ENCODE data around the gene CREB3L1.

CREB3L1 gene

DNA sequence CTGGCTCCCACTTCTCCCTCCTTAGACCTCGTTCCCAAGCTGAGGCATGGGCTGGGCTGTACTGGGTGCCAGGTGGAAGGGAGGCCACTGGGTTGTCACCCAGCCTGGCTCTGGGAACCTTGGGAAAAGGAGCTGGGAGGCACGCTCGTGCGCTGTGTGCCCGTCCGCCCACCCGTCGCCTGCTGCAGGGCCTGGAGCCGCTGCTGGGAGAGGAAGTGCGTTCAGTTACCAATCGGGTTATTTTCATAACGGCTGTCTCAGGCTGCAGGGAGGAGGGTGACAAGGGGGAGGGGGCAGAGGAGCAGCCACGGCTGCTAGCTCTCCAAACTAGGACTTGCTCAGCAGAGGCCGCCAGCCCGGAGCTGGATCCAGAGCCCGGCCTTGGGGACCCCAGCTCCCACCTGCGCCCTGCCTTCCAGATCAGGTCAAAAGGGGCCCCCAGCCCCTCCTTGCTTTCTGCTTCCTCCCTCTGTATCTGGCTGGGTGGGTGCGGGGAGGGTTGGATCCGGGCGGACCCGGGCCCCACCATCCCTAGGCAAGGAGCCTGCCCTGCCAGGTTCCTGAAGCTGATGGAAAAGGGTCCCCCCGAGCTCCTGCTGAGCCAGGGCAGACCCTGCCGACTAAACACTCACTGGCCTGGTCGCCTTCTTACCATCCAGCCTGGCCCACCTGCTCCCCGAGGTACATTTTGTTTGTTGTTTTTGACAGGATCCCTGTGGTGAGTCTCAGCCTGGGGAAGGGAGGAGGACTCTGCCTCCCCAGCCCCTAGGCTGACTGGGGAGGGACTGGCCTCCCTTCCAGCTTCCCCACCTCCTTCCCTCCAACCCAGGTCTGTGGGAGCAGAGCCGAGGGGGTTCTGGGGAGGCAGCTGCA, 84.1 kb downstream of the CREB3L1 start:
- peaks cover 18% of the 10 kb centered on the region for H3K79me2 ChIP-seq
- H3K27me3 ChIP-seq (ENCODE audit: control insufficient read depth, insufficient read depth, low read length), result no peaks in the 10 kb centered on the region
- peak overlapping the region; percentile 97 for H3K27ac ChIP-seq
- no peaks in the 10 kb centered on the region for H3K9me3 ChIP-seq (ENCODE audit: control insufficient read depth, low read length)
- peak overlapping the region; percentile 73 for H2AFZ ChIP-seq
- H3K9ac ChIP-seq, result peak overlapping the region; percentile 11
- peaks cover 35% of the 10 kb centered on the region for H3K4me1 ChIP-seq
- H3K4me3 ChIP-seq (ENCODE audit: low read depth, low read length), result peak overlapping the region; percentile 29
- peak overlapping the region; percentile 74 for H3K4me2 ChIP-seq (ENCODE audit: low read length)
- H3K36me3 ChIP-seq (ENCODE audit: control insufficient read depth, insufficient read depth, low read length), result no peaks in the 10 kb centered on the region
- TF ChIP-seq, protein P1, sequence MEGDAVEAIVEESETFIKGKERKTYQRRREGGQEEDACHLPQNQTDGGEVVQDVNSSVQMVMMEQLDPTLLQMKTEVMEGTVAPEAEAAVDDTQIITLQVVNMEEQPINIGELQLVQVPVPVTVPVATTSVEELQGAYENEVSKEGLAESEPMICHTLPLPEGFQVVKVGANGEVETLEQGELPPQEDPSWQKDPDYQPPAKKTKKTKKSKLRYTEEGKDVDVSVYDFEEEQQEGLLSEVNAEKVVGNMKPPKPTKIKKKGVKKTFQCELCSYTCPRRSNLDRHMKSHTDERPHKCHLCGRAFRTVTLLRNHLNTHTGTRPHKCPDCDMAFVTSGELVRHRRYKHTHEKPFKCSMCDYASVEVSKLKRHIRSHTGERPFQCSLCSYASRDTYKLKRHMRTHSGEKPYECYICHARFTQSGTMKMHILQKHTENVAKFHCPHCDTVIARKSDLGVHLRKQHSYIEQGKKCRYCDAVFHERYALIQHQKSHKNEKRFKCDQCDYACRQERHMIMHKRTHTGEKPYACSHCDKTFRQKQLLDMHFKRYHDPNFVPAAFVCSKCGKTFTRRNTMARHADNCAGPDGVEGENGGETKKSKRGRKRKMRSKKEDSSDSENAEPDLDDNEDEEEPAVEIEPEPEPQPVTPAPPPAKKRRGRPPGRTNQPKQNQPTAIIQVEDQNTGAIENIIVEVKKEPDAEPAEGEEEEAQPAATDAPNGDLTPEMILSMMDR (IDR thresholded peaks at IDR 0.05), result no peak

DNA sequence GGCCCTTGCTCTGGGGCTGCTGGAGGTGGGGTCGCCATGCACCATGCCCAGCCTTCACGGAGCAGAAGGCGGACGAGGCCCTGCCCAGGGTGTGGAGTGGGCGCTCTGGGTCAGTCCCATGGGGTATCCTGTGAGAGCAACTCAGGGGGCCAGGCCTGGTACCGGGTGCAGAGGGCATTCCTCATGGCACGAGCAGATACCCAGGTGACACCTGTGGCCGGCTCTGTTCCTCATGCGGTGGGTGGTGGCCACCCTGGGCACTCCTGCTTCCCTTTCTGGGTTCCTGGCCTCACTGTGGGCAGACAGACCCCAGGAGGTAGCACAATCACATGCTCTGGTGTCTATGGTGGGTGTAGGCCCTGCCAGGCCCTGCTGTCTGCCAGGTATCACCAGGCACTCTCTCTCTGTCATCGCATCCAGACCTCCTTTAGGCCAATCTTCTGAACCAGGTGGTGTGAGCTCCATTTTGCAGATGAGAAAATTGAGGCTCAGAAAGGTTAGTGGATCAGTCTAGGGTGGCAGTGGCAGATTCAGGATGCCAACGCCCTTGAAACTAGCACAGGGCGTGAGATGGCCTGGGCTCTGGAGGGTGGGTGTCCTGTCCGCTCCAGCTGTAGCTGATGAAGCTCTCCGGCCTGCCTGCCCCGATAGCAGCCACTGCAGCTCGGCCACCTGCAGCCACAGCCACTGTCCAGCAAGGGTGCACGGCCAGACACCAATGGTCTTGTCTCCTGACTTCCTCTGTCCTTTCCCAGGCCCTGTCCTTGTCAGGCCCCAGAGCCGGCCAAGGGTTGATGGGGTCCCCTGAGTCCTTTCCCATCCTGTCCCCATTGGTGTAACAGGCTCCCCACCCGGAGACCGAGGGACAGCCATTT, 84.9 kb downstream of the CREB3L1 start:
- Histone ChIP-seq H3K9ac (no peak overlapping the region), H3K79me2 (peaks cover 18% of the 10 kb centered on the region), H2AFZ (peak overlapping the region; percentile 64), H3K36me3 (ENCODE audit: control insufficient read depth, insufficient read depth, low read length) (no peaks in the 10 kb centered on the region), H3K27me3 (ENCODE audit: control insufficient read depth, insufficient read depth, low read length) (no peaks in the 10 kb centered on the region), H3K27ac (peak overlapping the region; percentile 97), H3K4me3 (ENCODE audit: low read depth, low read length) (peak overlapping the region; percentile 27), H3K9me3 (ENCODE audit: control insufficient read depth, low read length) (no peaks in the 10 kb centered on the region), H3K4me1 (peaks cover 27% of the 10 kb centered on the region), H3K4me2 (ENCODE audit: low read length) (peak overlapping the region; percentile 74)
- TF ChIP-seq, protein P1 (IDR thresholded peaks at IDR 0.05), result no peak

DNA sequence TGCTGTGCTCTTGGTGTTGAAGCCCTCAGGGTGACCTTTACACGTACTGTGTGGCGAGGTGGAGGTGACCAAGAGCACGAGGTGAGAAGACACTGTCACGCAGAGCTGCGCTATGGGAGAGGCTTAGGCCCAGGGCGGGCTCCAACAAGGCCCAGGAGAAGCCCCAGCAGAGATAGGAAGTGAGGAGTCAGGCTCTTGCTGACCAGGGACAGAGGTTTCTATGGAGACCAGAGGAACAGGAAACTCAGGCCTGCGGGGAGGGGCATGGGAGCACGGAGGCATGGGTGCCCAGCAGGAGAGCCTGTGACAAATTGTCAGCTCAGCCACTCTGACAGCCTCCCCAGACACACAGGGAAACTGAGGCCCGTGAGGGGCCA, 85.6 kb downstream of the CREB3L1 start:
- H3K4me3 ChIP-seq (ENCODE audit: low read depth, low read length), result peak overlapping the region; percentile 27
- H2AFZ ChIP-seq, result peak overlapping the region; percentile 64
- TF ChIP-seq, protein P1 (IDR thresholded peaks at IDR 0.05), result no peak
- H3K79me2 ChIP-seq, result peaks cover 18% of the 10 kb centered on the region
- peak overlapping the region; percentile 97 for H3K27ac ChIP-seq
- no peaks in the 10 kb centered on the region for H3K9me3 ChIP-seq (ENCODE audit: control insufficient read depth, low read length)
- peak overlapping the region; percentile 74 for H3K4me2 ChIP-seq (ENCODE audit: low read length)
- no peaks in the 10 kb centered on the region for H3K36me3 ChIP-seq (ENCODE audit: control insufficient read depth, insufficient read depth, low read length)
- H3K4me1 ChIP-seq, result peaks cover 25% of the 10 kb centered on the region
- H3K27me3 ChIP-seq (ENCODE audit: control insufficient read depth, insufficient read depth, low read length), result no peaks in the 10 kb centered on the region
- H3K9ac ChIP-seq, result no peak overlapping the region

DNA sequence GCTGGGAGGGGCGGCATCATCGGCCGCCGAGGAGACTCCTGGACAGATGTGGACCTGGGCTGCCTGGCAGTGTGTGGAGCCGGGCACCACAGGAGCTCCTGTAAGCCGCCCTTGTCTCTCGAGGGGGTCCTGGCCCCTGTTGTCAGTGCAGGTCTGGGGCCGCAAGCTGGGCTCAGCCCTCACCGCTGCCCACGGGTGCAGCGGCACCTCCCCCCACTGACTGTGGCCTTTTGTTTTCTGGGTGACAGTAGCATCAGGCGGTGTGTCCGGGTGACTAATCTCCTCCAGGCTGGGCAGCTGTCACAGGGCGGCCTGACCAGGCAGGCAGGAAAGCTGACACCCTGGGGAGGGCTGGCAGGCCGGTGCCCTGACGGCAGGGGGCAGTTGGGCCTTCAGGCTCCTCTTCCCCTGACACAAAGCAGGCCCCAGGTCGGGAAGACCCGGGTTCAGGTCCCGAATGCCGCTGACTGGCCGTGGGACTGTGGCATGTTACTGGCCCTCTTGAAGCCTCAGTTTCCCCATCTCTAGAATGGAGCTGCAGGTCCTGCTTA, 86.1 kb downstream of the CREB3L1 start:
- Histone ChIP-seq H3K79me2 (peaks cover 18% of the 10 kb centered on the region), H3K27me3 (ENCODE audit: control insufficient read depth, insufficient read depth, low read length) (no peaks in the 10 kb centered on the region), H3K36me3 (ENCODE audit: control insufficient read depth, insufficient read depth, low read length) (no peaks in the 10 kb centered on the region), H3K4me1 (peaks cover 25% of the 10 kb centered on the region), H3K9me3 (ENCODE audit: control insufficient read depth, low read length) (no peaks in the 10 kb centered on the region), H3K4me3 (ENCODE audit: low read depth, low read length) (peak overlapping the region; percentile 11), H2AFZ (no peak overlapping the region), H3K9ac (peak overlapping the region; percentile 37), H3K27ac (peak overlapping the region; percentile 97), H3K4me2 (ENCODE audit: low read length) (peak overlapping the region; percentile 74)
- TF ChIP-seq, protein P1 (IDR thresholded peaks at IDR 0.05), result no peak
